Measurements from ENCODE around the gene CACNA2D2.

- TF ChIP-seq, protein P1, sequence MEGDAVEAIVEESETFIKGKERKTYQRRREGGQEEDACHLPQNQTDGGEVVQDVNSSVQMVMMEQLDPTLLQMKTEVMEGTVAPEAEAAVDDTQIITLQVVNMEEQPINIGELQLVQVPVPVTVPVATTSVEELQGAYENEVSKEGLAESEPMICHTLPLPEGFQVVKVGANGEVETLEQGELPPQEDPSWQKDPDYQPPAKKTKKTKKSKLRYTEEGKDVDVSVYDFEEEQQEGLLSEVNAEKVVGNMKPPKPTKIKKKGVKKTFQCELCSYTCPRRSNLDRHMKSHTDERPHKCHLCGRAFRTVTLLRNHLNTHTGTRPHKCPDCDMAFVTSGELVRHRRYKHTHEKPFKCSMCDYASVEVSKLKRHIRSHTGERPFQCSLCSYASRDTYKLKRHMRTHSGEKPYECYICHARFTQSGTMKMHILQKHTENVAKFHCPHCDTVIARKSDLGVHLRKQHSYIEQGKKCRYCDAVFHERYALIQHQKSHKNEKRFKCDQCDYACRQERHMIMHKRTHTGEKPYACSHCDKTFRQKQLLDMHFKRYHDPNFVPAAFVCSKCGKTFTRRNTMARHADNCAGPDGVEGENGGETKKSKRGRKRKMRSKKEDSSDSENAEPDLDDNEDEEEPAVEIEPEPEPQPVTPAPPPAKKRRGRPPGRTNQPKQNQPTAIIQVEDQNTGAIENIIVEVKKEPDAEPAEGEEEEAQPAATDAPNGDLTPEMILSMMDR (IDR thresholded peaks at IDR 0.05): no peak
- TF ChIP-seq POLR2A (IDR thresholded peaks at IDR 0.05): no peak
Observed at GRCh38 chr3:50330330-50330729, 173.1 kb downstream of the CACNA2D2 start.

Measured in adrenal gland (tissue), 5 donors.